Measurements from ENCODE around the gene ICAM1. TPM values are rescaled to one million over a fixed set of nuclear protein-coding genes. Genes with fewer than 3 reads are reported as not detected.

The ICAM1 gene
- total RNA-seq, 2 donors from 2014 or later = 41.4 to 160 TPM

DNA sequence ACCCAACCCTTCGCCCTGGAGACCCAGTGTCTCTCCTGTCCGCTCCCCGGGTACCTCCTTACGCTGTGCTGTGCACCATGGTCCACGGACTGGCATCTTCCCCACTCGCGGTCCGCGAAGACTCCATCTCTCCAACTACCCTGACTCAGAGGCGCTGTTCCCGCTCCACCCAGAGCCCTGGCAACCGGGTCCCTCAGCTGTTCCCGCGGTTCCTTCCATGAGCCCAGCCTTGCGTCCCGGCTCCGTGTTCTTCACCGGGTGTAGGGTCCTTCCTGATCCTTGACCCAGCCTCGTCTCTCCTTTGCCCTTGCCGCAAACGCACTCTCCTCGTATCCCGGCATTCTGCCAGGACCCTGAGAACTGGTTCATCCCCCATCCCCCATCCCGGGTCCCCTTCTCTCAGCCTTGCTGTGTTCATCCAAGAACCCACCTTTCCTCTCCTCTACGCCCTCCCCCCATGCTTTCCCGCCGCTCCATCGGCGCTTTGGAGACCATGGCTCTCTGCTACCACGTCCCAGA lies 19.5 kb downstream of the ICAM1 start:
- no peak for DNase-seq (ENCODE audit: low spot score)
- no peak for ATAC-seq (ENCODE audit: insufficient number of reproducible peaks, low FRiP score, low read depth)

DNA sequence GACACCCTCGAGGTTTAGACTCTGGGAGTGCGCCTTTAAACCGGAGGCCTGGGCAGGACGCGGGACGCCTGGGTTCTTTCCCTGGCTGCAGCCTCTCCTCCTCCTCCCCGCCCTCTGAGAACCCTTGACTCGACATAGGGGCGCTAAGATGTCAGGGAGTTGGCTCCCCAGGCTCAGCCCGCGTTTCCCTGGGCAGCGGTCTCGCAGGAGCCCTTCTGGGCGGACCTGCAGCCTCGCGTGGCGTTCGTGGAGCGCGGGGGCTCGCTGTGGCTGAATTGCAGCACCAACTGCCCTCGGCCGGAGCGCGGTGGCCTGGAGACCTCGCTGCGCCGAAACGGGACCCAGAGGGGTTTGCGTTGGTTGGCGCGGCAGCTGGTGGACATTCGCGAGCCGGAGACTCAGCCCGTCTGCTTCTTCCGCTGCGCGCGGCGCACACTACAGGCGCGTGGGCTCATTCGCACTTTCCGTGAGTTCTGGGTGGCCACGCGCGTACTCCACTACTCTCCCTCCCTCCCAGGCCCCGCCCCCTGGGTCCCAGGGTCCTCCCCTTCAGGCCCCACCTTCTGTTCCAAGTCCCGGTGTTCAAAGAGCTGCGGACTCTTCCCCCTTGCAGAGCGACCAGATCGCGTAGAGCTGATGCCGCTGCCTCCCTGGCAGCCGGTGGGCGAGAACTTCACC lies 20.1 kb downstream of the ICAM1 start:
- H3K4me1 ChIP-seq (ENCODE audit: control insufficient read depth in 1 of 2, low read depth in 2 of 2) = peaks cover 51 to 67% of the 10 kb centered on the region in 2 donors
- TF ChIP-seq, protein P1, sequence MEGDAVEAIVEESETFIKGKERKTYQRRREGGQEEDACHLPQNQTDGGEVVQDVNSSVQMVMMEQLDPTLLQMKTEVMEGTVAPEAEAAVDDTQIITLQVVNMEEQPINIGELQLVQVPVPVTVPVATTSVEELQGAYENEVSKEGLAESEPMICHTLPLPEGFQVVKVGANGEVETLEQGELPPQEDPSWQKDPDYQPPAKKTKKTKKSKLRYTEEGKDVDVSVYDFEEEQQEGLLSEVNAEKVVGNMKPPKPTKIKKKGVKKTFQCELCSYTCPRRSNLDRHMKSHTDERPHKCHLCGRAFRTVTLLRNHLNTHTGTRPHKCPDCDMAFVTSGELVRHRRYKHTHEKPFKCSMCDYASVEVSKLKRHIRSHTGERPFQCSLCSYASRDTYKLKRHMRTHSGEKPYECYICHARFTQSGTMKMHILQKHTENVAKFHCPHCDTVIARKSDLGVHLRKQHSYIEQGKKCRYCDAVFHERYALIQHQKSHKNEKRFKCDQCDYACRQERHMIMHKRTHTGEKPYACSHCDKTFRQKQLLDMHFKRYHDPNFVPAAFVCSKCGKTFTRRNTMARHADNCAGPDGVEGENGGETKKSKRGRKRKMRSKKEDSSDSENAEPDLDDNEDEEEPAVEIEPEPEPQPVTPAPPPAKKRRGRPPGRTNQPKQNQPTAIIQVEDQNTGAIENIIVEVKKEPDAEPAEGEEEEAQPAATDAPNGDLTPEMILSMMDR (IDR thresholded peaks at IDR 0.05) = no peak
- no peaks in the 10 kb centered on the region for H3K9me3 ChIP-seq
- H3K27me3 ChIP-seq (replicated peaks; ENCODE audit: insufficient read depth) = peaks cover 36% of the 10 kb centered on the region
- peak overlapping the region; percentile 74 for H3K4me3 ChIP-seq
- no peaks in the 10 kb centered on the region for H3K36me3 ChIP-seq
- DNase-seq (ENCODE audit: low spot score) (no peak), ATAC-seq (ENCODE audit: insufficient number of reproducible peaks, low FRiP score, low read depth) (no peak)
- H3K27ac ChIP-seq = peak overlapping the region in 1 of 2 donors; percentile 28

More for the DNA sequence above, 19.5 kb downstream of the ICAM1 start:
- H3K9me3 ChIP-seq = no peaks in the 10 kb centered on the region
- peaks cover 47 to 61% of the 10 kb centered on the region in 2 donors for H3K4me1 ChIP-seq (ENCODE audit: control insufficient read depth in 1 of 2, low read depth in 2 of 2)
- TF ChIP-seq, protein P1 (IDR thresholded peaks at IDR 0.05) = no peak
- H3K27me3 ChIP-seq (replicated peaks; ENCODE audit: insufficient read depth) = peaks cover 35% of the 10 kb centered on the region
- no peaks in the 10 kb centered on the region for H3K36me3 ChIP-seq
- H3K4me3 ChIP-seq = peak overlapping the region; percentile 74
- H3K27ac ChIP-seq = no peak overlapping the region

DNA sequence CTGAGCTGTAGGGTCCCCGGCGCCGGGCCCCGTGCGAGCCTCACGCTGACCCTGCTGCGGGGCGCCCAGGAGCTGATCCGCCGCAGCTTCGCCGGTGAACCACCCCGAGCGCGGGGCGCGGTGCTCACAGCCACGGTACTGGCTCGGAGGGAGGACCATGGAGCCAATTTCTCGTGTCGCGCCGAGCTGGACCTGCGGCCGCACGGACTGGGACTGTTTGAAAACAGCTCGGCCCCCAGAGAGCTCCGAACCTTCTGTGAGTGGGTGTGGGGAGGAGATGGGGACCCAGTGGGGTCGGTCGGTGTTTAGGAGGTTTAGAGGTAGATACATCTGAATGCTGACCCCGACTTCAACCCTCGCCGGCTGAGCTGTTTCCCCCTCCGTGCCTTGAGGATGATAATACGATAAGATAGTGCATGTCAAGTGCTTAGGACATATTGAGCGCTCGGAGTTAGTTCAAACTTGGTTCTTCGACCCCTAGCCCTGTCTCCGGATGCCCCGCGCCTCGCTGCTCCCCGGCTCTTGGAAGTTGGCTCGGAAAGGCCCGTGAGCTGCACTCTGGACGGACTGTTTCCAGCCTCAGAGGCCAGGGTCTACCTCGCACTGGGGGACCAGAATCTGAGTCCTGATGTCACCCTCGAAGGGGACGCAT lies 20.8 kb downstream of the ICAM1 start:
- no peaks in the 10 kb centered on the region for H3K9me3 ChIP-seq
- H3K36me3 ChIP-seq = no peaks in the 10 kb centered on the region
- H3K27me3 ChIP-seq (replicated peaks; ENCODE audit: insufficient read depth) = peaks cover 36% of the 10 kb centered on the region
- H3K4me3 ChIP-seq = peak overlapping the region; percentile 74
- peaks cover 51 to 65% of the 10 kb centered on the region in 2 donors for H3K4me1 ChIP-seq (ENCODE audit: control insufficient read depth in 1 of 2, low read depth in 2 of 2)
- TF ChIP-seq, protein P1 (IDR thresholded peaks at IDR 0.05) = no peak
- peak overlapping the region in 1 of 2 donors; percentile 28 for H3K27ac ChIP-seq
- ATAC-seq (ENCODE audit: insufficient number of reproducible peaks, low FRiP score, low read depth) (no peak), DNase-seq (ENCODE audit: low spot score) (no peak)

DNA sequence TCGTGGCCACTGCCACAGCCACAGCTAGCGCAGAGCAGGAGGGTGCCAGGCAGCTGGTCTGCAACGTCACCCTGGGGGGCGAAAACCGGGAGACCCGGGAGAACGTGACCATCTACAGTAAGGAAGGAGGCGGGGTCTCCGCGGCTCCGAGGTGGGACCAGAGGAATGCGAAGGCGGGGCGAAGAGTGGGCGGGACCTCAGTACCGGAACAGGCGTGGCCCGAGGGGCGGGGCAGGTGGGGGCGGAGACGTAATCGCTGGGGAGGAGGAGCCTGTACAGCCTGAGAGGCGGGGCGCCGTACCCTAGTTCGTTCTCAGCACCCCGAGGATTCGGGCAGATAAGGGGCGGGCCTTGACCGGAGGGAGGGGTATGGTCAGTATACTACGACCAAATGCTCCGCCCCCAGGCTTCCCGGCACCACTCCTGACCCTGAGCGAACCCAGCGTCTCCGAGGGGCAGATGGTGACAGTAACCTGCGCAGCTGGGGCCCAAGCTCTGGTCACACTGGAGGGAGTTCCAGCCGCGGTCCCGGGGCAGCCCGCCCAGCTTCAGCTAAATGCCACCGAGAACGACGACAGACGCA lies 21.4 kb downstream of the ICAM1 start:
- Histone ChIP-seq H3K27ac (peak overlapping the region in 1 of 2 donors; percentile 28), H3K4me3 (peak overlapping the region; percentile 74), H3K9me3 (no peaks in the 10 kb centered on the region), H3K27me3 (replicated peaks; ENCODE audit: insufficient read depth) (peaks cover 36% of the 10 kb centered on the region), H3K36me3 (no peaks in the 10 kb centered on the region), H3K4me1 (ENCODE audit: control insufficient read depth in 1 of 2, low read depth in 2 of 2) (peaks cover 45 to 59% of the 10 kb centered on the region in 2 donors)
- DNase-seq (ENCODE audit: low spot score) = peak; percentile 28
- no peak for ATAC-seq (ENCODE audit: insufficient number of reproducible peaks, low FRiP score, low read depth)
- TF ChIP-seq, protein P1 (IDR thresholded peaks at IDR 0.05) = no peak

All from thoracic aorta (tissue), 2 donors.